Measurements from ENCODE around the gene CUTA.

CUTA gene

GRCh38 chr6:33417903-33418689, at the start of gene CUTA:
Gene CUTA (minus strand): TSS chr6:33418107. CDS start chr6:33418000, 107 bp downstream.
- peak; percentile 99 for DNase-seq (ENCODE audit: low read depth)

DNA sequence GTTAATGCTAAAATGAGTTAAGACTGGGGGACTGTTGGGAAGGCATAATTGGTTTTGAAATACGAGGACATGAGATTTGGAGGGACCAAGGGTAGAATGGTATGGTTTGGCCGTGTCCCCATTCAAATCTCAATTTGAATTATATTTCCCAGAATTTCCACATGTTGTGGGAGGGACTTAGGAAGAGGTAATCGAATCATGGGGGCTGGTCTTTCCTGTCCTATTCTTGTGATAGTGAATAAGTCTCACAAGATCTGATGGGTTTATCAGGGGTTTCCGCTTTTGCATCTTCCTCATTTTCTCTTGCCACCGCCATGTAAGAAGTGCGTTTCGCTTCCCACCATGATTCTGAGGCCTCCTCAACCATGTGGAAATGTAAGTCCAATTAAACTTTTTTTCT, 49.2 kb upstream of the CUTA start:
- DNase-seq (ENCODE audit: low read depth): no peak

DNA sequence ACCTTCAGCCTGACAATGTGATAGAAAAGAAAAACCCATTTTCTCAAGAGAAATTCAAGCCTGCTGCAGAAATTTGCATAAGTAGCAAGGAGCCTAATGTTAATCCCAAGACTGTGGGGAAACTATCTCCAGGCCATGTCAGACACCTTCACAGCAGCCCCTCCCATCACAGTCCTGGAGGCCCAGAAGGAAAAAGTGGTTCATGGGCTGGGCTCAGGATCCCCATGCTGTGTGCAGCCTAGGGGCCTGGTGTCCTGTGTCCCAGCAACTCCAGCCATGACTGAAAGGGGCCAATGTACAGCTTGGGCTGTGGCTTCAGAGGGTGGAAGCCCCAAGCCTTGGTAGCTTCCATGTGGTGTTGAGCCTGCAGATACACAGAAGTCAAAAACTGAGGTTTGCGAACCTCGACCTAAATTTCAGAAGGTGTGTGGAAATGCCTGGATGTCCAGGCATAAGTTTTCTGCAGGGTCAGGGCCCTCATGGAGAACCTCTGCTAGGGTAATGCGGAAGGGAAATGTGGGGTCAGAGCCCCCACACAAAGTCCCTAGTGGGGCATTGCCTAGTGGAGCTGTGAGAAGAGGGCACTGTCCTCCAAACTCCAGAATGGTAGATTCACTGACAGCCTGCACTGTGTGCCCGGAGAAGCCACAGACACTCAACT, 48.3 kb upstream of the CUTA start:
- no peak for DNase-seq (ENCODE audit: low read depth)

- no peak for DNase-seq (ENCODE audit: low read depth)
Observed at GRCh38 chr6:33459226-33459625, 41.3 kb upstream of the CUTA start.

GRCh38 chr6:33458676-33459075, 40.8 kb upstream of the CUTA start:
- DNase-seq (ENCODE audit: low read depth): no peak

- no peak for DNase-seq (ENCODE audit: low read depth)
Observed at GRCh38 chr6:33456156-33456555, 38.2 kb upstream of the CUTA start.

- no peak for DNase-seq (ENCODE audit: low read depth)
Observed at GRCh38 chr6:33455051-33455450, 37.1 kb upstream of the CUTA start.

GRCh38 chr6:33454009-33454946, 36.4 kb upstream of the CUTA start, which contains the start of gene ZBTB9:
Gene ZBTB9 (plus strand): TSS chr6:33454576. CDS start chr6:33455101, 525 bp downstream.
- DNase-seq (ENCODE audit: low read depth): peak; percentile 75

DNA sequence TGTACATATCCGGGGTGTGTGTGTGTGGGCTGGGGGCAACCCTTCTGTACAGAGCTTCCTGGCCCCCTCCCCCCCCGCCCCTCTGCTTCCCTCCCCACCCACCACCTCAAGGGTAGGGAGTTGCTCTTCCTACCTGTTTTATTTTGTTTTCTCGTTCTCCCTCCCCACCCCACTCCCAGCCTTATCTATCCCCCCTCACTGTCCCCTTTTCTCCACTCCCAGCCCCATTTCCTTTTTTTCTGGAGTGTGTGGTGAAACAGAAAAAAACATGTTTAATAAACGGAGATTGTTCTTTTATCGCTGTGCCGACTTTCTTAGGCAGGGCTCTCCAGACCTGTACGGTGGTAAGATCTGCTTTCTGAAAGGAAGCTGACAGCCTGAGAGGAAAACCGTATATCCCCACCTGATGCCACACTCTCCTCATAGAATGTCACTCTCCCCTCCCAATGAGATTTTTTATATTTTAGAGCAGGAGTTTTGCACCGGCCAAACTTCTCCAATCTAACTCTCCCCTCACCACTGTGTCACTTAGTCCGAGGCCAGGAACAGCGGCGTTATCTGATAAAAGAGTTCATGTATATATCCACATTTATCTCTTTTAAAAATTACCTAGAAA, 35.6 kb upstream of the CUTA start:
- no peak for DNase-seq (ENCODE audit: low read depth)

GRCh38 chr6:33452496-33452895, 34.6 kb upstream of the CUTA start:
- DNase-seq (ENCODE audit: low read depth): no peak

- no peak for DNase-seq (ENCODE audit: low read depth)
Observed at GRCh38 chr6:33451606-33452005, 33.7 kb upstream of the CUTA start.

- no peak for DNase-seq (ENCODE audit: low read depth)
Observed at GRCh38 chr6:33450434-33450833, 32.5 kb upstream of the CUTA start.

GRCh38 chr6:33446356-33446755, 28.4 kb upstream of the CUTA start:
- DNase-seq (ENCODE audit: low read depth): no peak

DNA sequence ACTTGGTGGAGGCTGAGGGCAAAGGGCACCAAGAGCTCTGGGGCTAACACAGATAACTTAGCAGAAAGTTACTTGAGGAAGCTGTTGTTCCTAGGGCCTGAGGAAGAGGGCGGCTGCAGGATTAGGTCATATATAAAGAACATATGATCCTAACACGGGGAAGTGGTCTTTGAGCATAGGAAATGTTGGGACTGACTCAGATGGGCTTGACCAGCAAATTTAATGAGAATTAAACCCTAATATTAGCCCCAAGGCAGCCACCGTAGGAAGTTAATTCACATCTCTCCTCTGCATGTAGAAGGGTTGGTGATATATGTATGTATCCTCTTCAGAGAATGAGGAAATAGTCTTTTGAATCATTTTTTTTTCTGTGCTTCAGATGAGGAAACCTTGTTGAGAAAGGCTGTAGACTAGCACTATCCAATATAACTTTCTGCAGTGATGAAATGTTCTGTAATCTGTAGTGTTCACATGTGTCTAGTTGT, 27.3 kb upstream of the CUTA start:
- no peak for DNase-seq (ENCODE audit: low read depth)

DNA sequence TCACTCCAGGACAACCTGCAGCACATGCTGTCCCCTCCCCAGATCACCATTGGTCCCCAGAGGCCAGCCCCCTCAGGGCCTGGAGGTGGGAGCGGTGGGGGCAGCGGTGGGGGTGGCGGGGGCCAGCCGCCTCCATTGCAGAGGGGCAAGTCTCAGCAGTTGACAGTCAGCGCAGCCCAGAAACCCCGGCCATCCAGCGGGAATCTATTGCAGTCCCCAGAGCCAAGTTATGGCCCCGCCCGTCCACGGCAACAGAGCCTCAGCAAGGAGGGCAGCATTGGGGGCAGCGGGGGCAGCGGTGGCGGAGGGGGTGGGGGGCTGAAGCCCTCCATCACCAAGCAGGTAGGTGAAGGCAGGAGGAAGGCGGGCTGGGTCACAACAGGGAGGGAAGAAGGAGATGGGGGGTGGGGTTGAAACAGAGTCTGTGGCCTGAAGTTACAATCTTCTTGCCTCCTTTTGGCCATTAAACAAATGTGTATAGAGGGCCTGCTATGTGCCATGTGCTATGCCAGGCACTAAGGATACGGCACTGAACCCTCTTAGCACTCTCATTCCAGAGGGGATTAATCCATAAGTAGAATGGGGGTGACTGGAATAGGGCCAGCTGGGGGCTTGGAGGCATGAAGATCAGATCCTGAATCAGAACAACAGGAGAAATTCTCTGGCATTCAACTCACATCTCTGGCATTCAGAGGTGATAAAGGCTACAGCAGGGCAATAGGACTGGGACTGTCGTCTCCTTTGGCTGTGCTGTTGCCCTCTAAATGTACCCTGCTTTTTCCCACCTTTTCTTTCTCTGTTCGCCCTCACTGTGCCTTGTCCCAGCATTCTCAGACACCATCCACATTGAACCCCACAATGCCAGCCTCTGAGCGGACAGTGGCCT, 26.0 kb upstream of the CUTA start:
- DNase-seq (ENCODE audit: low read depth): no peak

- no peak for DNase-seq (ENCODE audit: low read depth)
Observed at GRCh38 chr6:33443025-33443424, 25.1 kb upstream of the CUTA start.

DNA sequence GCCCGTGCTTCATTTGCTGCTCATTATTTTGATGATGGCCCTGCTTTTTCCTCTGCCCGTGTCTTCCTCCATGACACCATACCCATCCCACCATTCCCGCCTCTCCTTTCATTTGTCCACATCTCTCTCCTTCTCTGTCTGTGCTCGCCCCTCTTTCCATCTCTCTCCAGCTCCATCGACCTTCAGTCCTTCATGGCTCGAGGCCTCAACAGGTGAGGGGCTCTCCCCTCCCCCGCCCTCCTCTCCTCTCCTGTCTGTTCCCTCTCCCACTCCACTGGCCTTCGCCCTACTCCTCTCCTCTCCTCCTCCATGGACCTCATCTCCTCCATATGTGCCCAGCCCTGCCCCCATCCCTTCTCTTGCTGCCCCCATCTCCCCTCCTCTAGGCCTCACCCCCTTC, 24.4 kb upstream of the CUTA start:
- no peak for DNase-seq (ENCODE audit: low read depth)

DNA sequence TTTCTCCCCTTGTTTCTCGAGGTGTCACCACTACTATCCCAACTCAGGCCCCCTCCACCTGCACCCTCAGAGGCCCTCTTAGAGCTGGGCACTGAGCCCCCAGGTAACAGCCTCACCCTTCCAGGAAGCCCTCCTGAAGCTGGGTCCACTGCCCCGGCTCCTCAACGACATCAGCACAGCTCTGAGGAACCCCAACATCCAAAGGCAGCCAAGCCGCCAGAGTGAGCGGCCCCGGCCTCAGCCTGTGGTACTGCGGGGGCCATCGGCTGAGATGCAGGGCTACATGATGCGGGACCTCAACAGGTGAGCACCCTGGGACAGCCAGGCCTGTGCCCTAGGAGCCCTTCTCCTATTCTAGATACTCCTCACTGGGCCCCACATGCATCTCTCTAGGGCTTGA, 23.6 kb upstream of the CUTA start:
- no peak for DNase-seq (ENCODE audit: low read depth)

DNA sequence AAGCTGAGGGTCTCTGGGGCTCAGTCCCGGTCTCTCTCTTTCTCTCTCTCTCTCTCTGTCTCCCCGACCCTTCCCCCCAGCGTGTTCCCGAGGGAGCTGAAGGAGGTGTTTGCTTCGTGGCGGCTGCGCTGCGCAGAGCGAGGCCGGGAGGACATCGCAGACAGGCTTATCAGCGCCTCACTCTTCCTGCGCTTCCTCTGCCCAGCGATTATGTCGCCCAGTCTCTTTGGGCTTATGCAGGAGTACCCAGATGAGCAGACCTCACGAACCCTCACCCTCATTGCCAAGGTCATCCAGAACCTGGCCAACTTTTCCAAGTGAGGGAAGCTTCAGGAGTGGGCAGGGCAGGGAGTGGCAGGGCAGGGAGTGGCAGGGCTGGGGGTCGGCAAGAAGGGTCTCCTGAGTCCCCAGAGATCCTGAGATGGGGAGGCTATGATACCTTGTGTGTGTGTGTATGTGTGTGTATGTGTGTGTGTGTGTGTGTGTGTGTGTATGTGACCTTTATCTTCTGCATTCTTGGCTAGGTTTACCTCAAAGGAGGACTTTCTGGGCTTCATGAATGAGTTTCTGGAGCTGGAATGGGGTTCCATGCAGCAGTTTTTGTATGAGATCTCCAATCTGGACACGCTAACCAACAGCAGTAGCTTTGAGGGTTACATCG, 22.9 kb upstream of the CUTA start:
- no peak for DNase-seq (ENCODE audit: low read depth)

GRCh38 chr6:33439956-33440648, 22.2 kb upstream of the CUTA start:
- no peak for DNase-seq (ENCODE audit: low read depth)

Data from non-pigmented ciliary epithelial cell (primary cell).